ENCODE measurements around the gene ATE1. TPM values are rescaled to one million over a fixed set of nuclear protein-coding genes. Genes with fewer than 3 reads are reported as not detected.

ATE1 gene
- total RNA-seq, 1 experiment from 2014 or later, result 39.2 TPM

DNA sequence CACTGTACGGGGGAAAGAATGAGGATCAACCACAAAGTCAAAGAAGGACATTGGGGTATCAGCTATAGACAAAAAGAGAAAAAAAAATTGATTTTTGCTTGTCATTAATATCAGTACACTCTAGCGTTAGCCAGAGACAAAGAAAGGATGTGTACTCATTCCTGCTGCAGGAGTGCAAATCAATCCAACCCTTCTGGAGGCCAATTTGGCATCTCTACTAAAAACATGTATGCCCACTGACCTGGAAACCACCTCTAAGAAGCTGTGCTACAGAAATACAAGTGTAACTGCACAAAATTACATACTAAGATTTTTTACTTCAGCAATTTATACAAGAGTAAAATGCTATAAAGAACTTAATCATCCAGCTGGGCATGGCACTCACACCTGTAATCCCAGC, 33.6 kb upstream of the ATE1 start:
- DNase-seq (ENCODE audit: low read depth, low spot score) (no peak), ATAC-seq (no peak)
- Histone ChIP-seq H3K9ac (ENCODE audit: low read length) (no peak overlapping the region), H4K20me1 (ENCODE audit: insufficient read depth) (no peaks in the 10 kb centered on the region), H3K9me2 (ENCODE audit: insufficient read depth) (no peaks in the 10 kb centered on the region), H3K4me2 (ENCODE audit: low read length) (no peak overlapping the region), H3K79me2 (ENCODE audit: insufficient read depth, low read length) (no peaks in the 10 kb centered on the region), H3K9me3 (ENCODE audit: control insufficient read depth in 1 of 2, insufficient read depth in 1 of 2, low read depth in 1 of 2, low read length in 2 of 2) (no peaks in the 10 kb centered on the region), H3K36me3 (ENCODE audit: control insufficient read depth in 1 of 2, insufficient read depth in 2 of 2, low read length in 2 of 2) (peaks cover 25 to 38% of the 10 kb centered on the region in 2 experiments), H3K4me1 (ENCODE audit: control insufficient read depth in 1 of 2, insufficient read depth in 2 of 2, low read length in 2 of 2) (no peaks in the 10 kb centered on the region; a peak in 1 of 4 replicates), H2AFZ (ENCODE audit: low read depth, low read length, poor library complexity, severe bottlenecking) (no peak overlapping the region), H3K4me3 (replicated peaks in 1 of 2; ENCODE audit: low read depth in 1 of 2, low read length in 2 of 2) (no peak overlapping the region), H3K27ac (ENCODE audit: low read depth, low read length) (no peak overlapping the region), H3K27me3 (ENCODE audit: insufficient read depth, low read length) (no peaks in the 10 kb centered on the region)
- TF ChIP-seq CEBPB (IDR thresholded peaks at IDR 0.05; ENCODE audit: low read depth) (no peak), POLR2A (IDR thresholded peaks at IDR 0.05; ENCODE audit: borderline replicate concordance, extremely low read depth, insufficient read depth, insufficient read length) (no peak), SRF (IDR thresholded peaks at IDR 0.05; ENCODE audit: low read depth) (no peak), RAD21 (IDR thresholded peaks at IDR 0.05; ENCODE audit: low read depth) (no peak), ZNF274 (IDR thresholded peaks at IDR 0.05; ENCODE audit: low read depth, low read length) (no peak), CBX3 (IDR thresholded peaks at IDR 0.05; ENCODE audit: low read depth) (no peak), EZH2 (IDR thresholded peaks at IDR 0.05) (no peak), SIN3A (IDR thresholded peaks at IDR 0.05; ENCODE audit: low read depth) (no peak), SP1 (IDR thresholded peaks at IDR 0.05; ENCODE audit: low read depth) (no peak), ELF1 (IDR thresholded peaks at IDR 0.05; ENCODE audit: borderline replicate concordance, low read depth) (no peak), TCF7L2 (IDR thresholded peaks at IDR 0.05; ENCODE audit: borderline replicate concordance, extremely low read depth, insufficient read depth, insufficient read length) (no peak), ZFX (IDR thresholded peaks at IDR 0.05) (no peak), POLR2AphosphoS5 (IDR thresholded peaks at IDR 0.05; ENCODE audit: low read depth, low read length) (no peak), CTCF (IDR thresholded peaks at IDR 0.05 in 2 of 3, conservative IDR thresholded peaks at IDR 0.05 in 1 of 3; ENCODE audit: borderline replicate concordance in 1 of 3, insufficient read depth in 1 of 3, low read depth in 2 of 3, low read length in 2 of 3) (no peak)
- TF ChIP-seq, protein P1, sequence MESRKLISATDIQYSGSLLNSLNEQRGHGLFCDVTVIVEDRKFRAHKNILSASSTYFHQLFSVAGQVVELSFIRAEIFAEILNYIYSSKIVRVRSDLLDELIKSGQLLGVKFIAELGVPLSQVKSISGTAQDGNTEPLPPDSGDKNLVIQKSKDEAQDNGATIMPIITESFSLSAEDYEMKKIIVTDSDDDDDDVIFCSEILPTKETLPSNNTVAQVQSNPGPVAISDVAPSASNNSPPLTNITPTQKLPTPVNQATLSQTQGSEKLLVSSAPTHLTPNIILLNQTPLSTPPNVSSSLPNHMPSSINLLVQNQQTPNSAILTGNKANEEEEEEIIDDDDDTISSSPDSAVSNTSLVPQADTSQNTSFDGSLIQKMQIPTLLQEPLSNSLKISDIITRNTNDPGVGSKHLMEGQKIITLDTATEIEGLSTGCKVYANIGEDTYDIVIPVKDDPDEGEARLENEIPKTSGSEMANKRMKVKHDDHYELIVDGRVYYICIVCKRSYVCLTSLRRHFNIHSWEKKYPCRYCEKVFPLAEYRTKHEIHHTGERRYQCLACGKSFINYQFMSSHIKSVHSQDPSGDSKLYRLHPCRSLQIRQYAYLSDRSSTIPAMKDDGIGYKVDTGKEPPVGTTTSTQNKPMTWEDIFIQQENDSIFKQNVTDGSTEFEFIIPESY (IDR thresholded peaks at IDR 0.05; ENCODE audit: extremely low read depth, insufficient replicate concordance, low read length), result no peak
- TF ChIP-seq, protein P2, sequence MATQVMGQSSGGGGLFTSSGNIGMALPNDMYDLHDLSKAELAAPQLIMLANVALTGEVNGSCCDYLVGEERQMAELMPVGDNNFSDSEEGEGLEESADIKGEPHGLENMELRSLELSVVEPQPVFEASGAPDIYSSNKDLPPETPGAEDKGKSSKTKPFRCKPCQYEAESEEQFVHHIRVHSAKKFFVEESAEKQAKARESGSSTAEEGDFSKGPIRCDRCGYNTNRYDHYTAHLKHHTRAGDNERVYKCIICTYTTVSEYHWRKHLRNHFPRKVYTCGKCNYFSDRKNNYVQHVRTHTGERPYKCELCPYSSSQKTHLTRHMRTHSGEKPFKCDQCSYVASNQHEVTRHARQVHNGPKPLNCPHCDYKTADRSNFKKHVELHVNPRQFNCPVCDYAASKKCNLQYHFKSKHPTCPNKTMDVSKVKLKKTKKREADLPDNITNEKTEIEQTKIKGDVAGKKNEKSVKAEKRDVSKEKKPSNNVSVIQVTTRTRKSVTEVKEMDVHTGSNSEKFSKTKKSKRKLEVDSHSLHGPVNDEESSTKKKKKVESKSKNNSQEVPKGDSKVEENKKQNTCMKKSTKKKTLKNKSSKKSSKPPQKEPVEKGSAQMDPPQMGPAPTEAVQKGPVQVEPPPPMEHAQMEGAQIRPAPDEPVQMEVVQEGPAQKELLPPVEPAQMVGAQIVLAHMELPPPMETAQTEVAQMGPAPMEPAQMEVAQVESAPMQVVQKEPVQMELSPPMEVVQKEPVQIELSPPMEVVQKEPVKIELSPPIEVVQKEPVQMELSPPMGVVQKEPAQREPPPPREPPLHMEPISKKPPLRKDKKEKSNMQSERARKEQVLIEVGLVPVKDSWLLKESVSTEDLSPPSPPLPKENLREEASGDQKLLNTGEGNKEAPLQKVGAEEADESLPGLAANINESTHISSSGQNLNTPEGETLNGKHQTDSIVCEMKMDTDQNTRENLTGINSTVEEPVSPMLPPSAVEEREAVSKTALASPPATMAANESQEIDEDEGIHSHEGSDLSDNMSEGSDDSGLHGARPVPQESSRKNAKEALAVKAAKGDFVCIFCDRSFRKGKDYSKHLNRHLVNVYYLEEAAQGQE (IDR thresholded peaks at IDR 0.05; ENCODE audit: low read depth), result no peak
- TF ChIP-seq, protein P3, sequence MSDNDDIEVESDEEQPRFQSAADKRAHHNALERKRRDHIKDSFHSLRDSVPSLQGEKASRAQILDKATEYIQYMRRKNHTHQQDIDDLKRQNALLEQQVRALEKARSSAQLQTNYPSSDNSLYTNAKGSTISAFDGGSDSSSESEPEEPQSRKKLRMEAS (IDR thresholded peaks at IDR 0.05), result no peak
- intact Hi-C loops (cut with micrococcal nuclease), result no loop called here
- ChIA-PET CTCF (interaction anchor here (0.8 kb wide), 1 partner anchor 13 kb away, joined by 3 read pairs; no protein-coding TSS in a partner anchor), POLR2A (no interaction called here), RAD21 (ENCODE audit: low non-redundant PET in 1 of 2, low total read pairs in 2 of 2, uncharacterized antibody in 2 of 2, unreplicated experiment in 2 of 2) (no interaction called here)
- no TSS peak for BruUV-seq (replicated peaks)

Measured in HCT116 (cell line).